ENCODE results near the gene QSOX2. TPM values are rescaled to one million over a fixed set of nuclear protein-coding genes. Genes with fewer than 3 reads are reported as not detected.

Gene QSOX2
- total RNA-seq, 1 experiment from 2014 or later, result 40.0 TPM

DNA sequence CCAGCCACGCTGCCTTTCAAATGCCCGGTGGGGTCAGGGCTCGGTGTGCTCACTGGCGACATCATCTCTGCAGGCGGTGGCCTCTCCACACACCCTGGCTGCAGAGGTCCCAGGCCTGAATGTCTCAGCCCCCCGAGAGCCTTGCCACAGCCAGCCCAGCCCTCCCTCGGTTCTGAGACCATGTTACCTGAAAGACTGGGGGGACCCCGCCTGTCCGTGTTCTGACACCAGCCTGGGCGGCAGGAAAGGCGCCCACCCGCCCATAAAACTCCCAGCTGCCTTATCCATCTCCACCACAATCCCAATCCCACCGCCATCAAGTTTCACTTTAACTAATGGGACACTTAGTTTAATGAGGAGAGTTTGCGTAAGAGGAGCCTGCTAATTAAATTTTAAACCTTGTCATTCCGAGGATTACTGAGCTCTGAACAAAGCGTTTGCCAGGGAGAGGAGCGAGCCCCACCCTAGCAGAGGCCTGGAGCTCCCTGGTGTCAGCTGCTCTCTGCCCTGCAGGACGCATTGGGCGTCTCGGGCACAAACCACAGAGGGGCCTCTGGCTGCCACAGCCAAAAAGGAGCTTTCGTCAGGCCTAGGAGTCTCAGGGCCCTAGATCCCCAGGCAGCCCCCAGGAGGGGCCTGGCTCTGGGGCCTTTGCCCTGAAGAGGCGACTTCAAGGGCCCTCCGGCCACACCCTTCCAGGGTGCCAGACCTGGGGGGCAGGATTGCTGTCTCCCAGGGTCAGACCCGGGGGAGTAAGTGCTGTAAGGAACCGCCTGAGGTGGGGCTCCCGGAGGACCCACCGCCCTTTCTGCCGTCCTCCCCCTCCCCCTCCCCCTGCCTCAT, 56.0 kb downstream of the QSOX2 start:
- Histone ChIP-seq H3K36me3 (ENCODE audit: control insufficient read depth, insufficient read depth, low read length) (no peaks in the 10 kb centered on the region), H3K4me1 (ENCODE audit: control insufficient read depth, insufficient read depth, low read length) (peaks cover 2% of the 10 kb centered on the region; the same call in 1 of the 2 replicates), H3K27me3 (ENCODE audit: control insufficient read depth, insufficient read depth, low read length) (no peaks in the 10 kb centered on the region; the same call in 1 of the 2 replicates), H3K27ac (ENCODE audit: low read length) (no peak overlapping the region), H3K4me3 (ENCODE audit: low read depth in 2 of 2, low read length in 2 of 2) (no peak overlapping the region), H3K9me3 (ENCODE audit: control insufficient read depth, insufficient read depth, low read depth, low read length) (no peaks in the 10 kb centered on the region)
- intact Hi-C loops (cut with micrococcal nuclease; ENCODE audit: unreplicated experiment), result no loop called here
- in situ Hi-C loops (cut with HindIII; ENCODE audit: low pct_unique_long_range_greater_than_20kb, low sequenced_read_pairs), result no loop called here
- ChIA-PET POLR2A (no interaction called here), CTCF (no interaction called here)
- DNase-seq (ENCODE audit: low read depth, low spot score), result no peak
- no peak for ATAC-seq
- BruUV-seq (replicated peaks), result no TSS peak
- TF ChIP-seq, protein P1, sequence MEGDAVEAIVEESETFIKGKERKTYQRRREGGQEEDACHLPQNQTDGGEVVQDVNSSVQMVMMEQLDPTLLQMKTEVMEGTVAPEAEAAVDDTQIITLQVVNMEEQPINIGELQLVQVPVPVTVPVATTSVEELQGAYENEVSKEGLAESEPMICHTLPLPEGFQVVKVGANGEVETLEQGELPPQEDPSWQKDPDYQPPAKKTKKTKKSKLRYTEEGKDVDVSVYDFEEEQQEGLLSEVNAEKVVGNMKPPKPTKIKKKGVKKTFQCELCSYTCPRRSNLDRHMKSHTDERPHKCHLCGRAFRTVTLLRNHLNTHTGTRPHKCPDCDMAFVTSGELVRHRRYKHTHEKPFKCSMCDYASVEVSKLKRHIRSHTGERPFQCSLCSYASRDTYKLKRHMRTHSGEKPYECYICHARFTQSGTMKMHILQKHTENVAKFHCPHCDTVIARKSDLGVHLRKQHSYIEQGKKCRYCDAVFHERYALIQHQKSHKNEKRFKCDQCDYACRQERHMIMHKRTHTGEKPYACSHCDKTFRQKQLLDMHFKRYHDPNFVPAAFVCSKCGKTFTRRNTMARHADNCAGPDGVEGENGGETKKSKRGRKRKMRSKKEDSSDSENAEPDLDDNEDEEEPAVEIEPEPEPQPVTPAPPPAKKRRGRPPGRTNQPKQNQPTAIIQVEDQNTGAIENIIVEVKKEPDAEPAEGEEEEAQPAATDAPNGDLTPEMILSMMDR (IDR thresholded peaks at IDR 0.05), result no peak
- TF ChIP-seq POLR2AphosphoS5 (IDR thresholded peaks at IDR 0.05; ENCODE audit: low read depth, low read length) (no peak), TCF7L2 (IDR thresholded peaks at IDR 0.05; ENCODE audit: low read depth, low read length) (no peak), SIN3A (IDR thresholded peaks at IDR 0.05; ENCODE audit: borderline replicate concordance, insufficient read depth, low read depth, low read length) (no peak)
- TF ChIP-seq, protein P2, sequence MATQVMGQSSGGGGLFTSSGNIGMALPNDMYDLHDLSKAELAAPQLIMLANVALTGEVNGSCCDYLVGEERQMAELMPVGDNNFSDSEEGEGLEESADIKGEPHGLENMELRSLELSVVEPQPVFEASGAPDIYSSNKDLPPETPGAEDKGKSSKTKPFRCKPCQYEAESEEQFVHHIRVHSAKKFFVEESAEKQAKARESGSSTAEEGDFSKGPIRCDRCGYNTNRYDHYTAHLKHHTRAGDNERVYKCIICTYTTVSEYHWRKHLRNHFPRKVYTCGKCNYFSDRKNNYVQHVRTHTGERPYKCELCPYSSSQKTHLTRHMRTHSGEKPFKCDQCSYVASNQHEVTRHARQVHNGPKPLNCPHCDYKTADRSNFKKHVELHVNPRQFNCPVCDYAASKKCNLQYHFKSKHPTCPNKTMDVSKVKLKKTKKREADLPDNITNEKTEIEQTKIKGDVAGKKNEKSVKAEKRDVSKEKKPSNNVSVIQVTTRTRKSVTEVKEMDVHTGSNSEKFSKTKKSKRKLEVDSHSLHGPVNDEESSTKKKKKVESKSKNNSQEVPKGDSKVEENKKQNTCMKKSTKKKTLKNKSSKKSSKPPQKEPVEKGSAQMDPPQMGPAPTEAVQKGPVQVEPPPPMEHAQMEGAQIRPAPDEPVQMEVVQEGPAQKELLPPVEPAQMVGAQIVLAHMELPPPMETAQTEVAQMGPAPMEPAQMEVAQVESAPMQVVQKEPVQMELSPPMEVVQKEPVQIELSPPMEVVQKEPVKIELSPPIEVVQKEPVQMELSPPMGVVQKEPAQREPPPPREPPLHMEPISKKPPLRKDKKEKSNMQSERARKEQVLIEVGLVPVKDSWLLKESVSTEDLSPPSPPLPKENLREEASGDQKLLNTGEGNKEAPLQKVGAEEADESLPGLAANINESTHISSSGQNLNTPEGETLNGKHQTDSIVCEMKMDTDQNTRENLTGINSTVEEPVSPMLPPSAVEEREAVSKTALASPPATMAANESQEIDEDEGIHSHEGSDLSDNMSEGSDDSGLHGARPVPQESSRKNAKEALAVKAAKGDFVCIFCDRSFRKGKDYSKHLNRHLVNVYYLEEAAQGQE (IDR thresholded peaks at IDR 0.05; ENCODE audit: insufficient read depth in 1 of 2, low read depth in 2 of 2, low read length in 1 of 2), result no peak

DNA sequence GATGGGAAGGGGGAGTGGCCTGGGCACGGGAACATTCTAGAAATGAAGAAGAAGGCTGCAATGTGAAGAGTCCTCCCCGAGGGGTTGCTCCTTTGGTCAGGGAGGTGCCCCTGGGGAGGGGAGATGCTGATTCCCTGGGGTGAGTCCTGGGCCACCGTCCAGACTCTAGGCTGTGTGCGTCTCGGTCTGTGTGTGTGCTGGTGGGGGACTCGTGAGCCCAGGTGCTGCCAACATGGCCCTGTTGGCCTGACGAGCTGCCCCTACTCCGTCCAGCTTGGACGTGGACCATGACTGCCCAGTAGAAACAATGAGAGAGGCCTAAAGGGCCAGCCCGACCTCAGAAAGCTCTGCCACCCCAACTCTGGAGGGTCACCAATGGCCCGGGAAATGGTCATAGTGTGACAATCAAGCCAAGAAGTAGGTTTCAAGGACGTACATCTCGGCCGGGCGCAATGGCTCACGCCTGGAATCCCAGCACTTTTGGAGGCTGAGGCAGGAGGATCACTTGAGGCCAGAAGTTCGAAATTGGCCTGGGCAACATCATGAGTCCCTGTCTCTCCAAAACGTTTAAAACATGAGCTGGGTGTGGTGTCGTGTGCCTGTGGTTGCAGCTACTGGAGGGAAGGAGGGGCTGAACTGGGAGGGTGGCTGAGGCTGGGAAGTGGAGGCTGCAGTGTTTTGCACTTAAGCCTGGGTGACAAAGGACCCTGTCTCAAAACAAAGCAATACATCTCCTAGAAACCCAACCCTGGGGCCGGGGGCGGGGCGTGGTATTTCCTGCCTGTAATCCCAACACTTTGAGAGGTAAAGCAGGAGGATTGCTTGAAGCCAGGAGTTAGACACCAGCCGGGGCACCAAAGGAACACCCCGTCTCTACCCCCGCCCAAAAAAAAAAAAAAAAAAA, 57.7 kb downstream of the QSOX2 start:
- POLR2A ChIA-PET, result interaction anchor here (0.6 kb wide), 1 partner anchor 36 kb away, joined by 3 read pairs; no protein-coding TSS in a partner anchor

More for the DNA sequence above, 57.7 kb downstream of the QSOX2 start:
- Histone ChIP-seq H3K4me1 (ENCODE audit: control insufficient read depth, insufficient read depth, low read length) (peaks cover 2% of the 10 kb centered on the region; the same call in 1 of the 2 replicates), H3K27me3 (ENCODE audit: control insufficient read depth, insufficient read depth, low read length) (no peaks in the 10 kb centered on the region), H3K36me3 (ENCODE audit: control insufficient read depth, insufficient read depth, low read length) (no peaks in the 10 kb centered on the region), H3K9me3 (ENCODE audit: control insufficient read depth, insufficient read depth, low read depth, low read length) (no peaks in the 10 kb centered on the region), H3K27ac (ENCODE audit: low read length) (no peak overlapping the region), H3K4me3 (ENCODE audit: low read depth in 2 of 2, low read length in 2 of 2) (no peak overlapping the region)
- no peak for TF ChIP-seq TCF7L2 (IDR thresholded peaks at IDR 0.05; ENCODE audit: low read depth, low read length)
- DNase-seq (ENCODE audit: low read depth, low spot score) (no peak), ATAC-seq (no peak)
- no TSS peak for BruUV-seq (replicated peaks)
- intact Hi-C loops (cut with micrococcal nuclease; ENCODE audit: unreplicated experiment), result no loop called here
- in situ Hi-C loops (cut with HindIII; ENCODE audit: low pct_unique_long_range_greater_than_20kb, low sequenced_read_pairs), result no loop called here
- CTCF ChIA-PET, result no interaction called here

All from Panc1 (cell line).